Gastroesophageal sphincter (tissue), 4 donors: Measurements from ENCODE around the gene HSP90B1. TPM values are rescaled to one million over a fixed set of nuclear protein-coding genes. Genes with fewer than 3 reads are reported as not detected.

Experiments
- ATAC-seq: fragments of 150-250 bp; one replicate; pipeline ENCODE4 v1.9.1; 2016; ENCODE audit warnings: mild to moderate bottlenecking, moderate library complexity
- H3K27ac ChIP-seq, 4 donors: fragments of 200-600 bp; sonication (generic) in 3 of 4; 1 replicate in 3 of 4; 2 replicates in 1 of 4; pipeline ENCODE4 v1.5.1; 2016 to 2019
- H3K27me3 ChIP-seq: fragments of 200-600 bp; sonication (generic); one replicate; pipeline ENCODE4 v1.5.1; 2019
- H3K36me3 ChIP-seq, 2 donors: fragments of 200-600 bp; sonication (generic); one replicate each; pipeline ENCODE4 v1.5.1; 2019; ENCODE audit warnings: control low read depth in 1 of 2
- H3K4me1 ChIP-seq, 3 donors: fragments of 200-600 bp; sonication (generic); 1 replicate in 2 of 3; 2 replicates in 1 of 3; pipeline ENCODE4 v1.5.1; 2016 to 2019; ENCODE audit warnings: control low read depth in 2 of 3
- H3K4me3 ChIP-seq, 2 donors: fragments of 200-600 bp; sonication (generic); one replicate each; pipeline ENCODE4 v1.5.1; 2019; ENCODE audit warnings: mild to moderate bottlenecking in 1 of 2, moderate library complexity in 1 of 2
- H3K9me3 ChIP-seq, 3 donors: fragments of 200-600 bp; sonication (generic); one replicate each; pipeline ENCODE4 v1.5.1; 2017 to 2019; ENCODE audit warnings: control low read depth in 2 of 3
- EP300 ChIP-seq: sonication (generic); formaldehyde crosslinking; IDR thresholded peaks from one replicate; pipeline ENCODE4 v1.6.1; 2017; ENCODE audit warnings: antibody characterized with exemption, mild to moderate bottlenecking
- POLR2A ChIP-seq, 2 donors: fragments of 450-650 bp; IDR thresholded peaks; one replicate each; pipeline ENCODE4 v1.6.1; 2017; ENCODE audit warnings: antibody characterized with exemption in 2 of 2, mild to moderate bottlenecking in 2 of 2, moderate library complexity in 1 of 2
- POLR2AphosphoS5 ChIP-seq: sonication (generic); formaldehyde crosslinking; IDR thresholded peaks from one replicate; pipeline ENCODE4 v1.6.1; 2017; ENCODE audit warnings: antibody characterized with exemption
- WGBS, 2 donors: methylation state at CpG; one replicate each; pipeline ENCODE4 v1.1.5; 2018; ENCODE audit warnings: low coverage in 1 of 2; 5-methylcytosine and 5-hydroxymethylcytosine counted together
- total RNA-seq, 4 donors: library from RNA; depleted of rRNA; stranded (reverse); fragments of >200 nt; gene quantifications; one replicate each; pipeline ENCODE4 v1.1.0, GENCODE V29; 2016
- TF ChIP-seq, protein P1 (sequence below), 4 experiments: fragments of 200-600 bp in 2 of 4; fragments of 450-650 bp in 2 of 4; sonication (generic) in 1 of 4; IDR thresholded peaks; one replicate each; pipeline ENCODE4 v1.5.1; 2017 to 2019; ENCODE audit warnings: antibody characterized with exemption in 4 of 4, mild to moderate bottlenecking in 2 of 4, moderate library complexity in 2 of 4

The HSP90B1 gene
- total RNA-seq, 4 donors from 2014 or later: 137 to 334 (median 231) TPM

DNA sequence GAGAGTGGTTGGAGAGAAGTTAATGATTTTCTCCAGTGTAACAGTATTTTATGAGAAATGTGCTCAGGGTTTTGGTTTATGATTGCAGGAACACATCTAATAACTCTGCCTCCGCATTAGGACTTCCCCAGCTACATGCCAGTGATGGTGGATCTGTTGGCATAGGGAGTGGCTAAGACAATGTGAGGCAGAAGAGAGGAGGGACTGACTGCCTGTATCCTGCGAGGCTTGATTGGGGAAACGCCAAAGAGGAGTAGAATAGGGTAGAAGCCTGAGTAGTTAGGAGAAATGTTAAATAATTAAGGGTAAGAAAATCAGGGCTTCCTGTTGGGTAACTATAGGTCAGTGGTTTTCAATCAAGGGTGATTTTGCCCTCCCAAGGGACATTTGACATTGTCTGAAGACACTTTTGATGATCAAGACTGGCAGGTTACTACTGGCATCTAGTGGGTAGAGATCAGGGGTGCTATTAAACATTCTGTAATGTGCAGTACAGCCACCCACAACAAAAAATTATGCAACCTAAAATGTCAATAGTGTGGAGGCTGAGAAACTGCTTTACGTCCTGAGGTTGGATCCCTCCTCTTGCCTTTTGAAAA, 48.3 kb downstream of the HSP90B1 start:
- no peak overlapping the region for H3K27ac ChIP-seq
- ATAC-seq: no peak
- H3K4me3 ChIP-seq: no peak overlapping the region
- 91 to 95% methylated on average over 3 to 4 of the region's 4 CpGs for WGBS, 2 donors
- H3K4me1 ChIP-seq: peaks cover 0 to 6% (median 0%) of the 10 kb centered on the region in 3 donors
- peaks cover 1 to 71% of the 10 kb centered on the region in 2 donors for H3K36me3 ChIP-seq
- no peaks in the 10 kb centered on the region for H3K9me3 ChIP-seq
- TF ChIP-seq POLR2A (IDR thresholded peaks at IDR 0.05): no peak
- TF ChIP-seq, protein P1, sequence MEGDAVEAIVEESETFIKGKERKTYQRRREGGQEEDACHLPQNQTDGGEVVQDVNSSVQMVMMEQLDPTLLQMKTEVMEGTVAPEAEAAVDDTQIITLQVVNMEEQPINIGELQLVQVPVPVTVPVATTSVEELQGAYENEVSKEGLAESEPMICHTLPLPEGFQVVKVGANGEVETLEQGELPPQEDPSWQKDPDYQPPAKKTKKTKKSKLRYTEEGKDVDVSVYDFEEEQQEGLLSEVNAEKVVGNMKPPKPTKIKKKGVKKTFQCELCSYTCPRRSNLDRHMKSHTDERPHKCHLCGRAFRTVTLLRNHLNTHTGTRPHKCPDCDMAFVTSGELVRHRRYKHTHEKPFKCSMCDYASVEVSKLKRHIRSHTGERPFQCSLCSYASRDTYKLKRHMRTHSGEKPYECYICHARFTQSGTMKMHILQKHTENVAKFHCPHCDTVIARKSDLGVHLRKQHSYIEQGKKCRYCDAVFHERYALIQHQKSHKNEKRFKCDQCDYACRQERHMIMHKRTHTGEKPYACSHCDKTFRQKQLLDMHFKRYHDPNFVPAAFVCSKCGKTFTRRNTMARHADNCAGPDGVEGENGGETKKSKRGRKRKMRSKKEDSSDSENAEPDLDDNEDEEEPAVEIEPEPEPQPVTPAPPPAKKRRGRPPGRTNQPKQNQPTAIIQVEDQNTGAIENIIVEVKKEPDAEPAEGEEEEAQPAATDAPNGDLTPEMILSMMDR (IDR thresholded peaks at IDR 0.05): no peak
- no peak for TF ChIP-seq EP300
- TF ChIP-seq POLR2AphosphoS5: no peak
- H3K27me3 ChIP-seq: no peaks in the 10 kb centered on the region

DNA sequence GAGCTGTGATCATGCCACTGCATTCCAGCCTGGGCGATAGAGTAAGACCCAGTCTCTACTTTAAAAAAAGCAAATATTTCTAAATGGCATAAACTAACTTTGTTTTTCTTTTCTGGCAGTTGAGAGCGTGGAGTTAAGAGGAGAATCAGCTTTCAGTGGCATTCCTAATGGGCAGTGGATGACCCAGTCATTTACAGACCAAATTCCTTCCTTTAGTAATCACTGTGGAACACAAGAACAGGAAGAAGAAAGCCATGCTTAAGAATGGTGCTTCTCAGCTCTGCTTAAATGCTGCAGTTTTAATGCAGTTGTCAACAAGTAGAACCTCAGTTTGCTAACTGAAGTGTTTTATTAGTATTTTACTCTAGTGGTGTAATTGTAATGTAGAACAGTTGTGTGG, 56.6 kb downstream of the HSP90B1 start:
- 62 to 88% methylated on average over 2 of the region's 2 CpGs for WGBS, 2 donors
- Histone ChIP-seq H3K4me3 (no peak overlapping the region), H3K4me1 (no peaks in the 10 kb centered on the region), H3K9me3 (no peaks in the 10 kb centered on the region), H3K36me3 (peaks cover 24 to 76% of the 10 kb centered on the region in 2 donors), H3K27me3 (no peaks in the 10 kb centered on the region), H3K27ac (no peak overlapping the region)
- ATAC-seq: no peak
- TF ChIP-seq, protein P1 (IDR thresholded peaks at IDR 0.05): no peak
- TF ChIP-seq POLR2AphosphoS5: no peak
- no peak for TF ChIP-seq POLR2A (IDR thresholded peaks at IDR 0.05)
- TF ChIP-seq EP300: no peak

DNA sequence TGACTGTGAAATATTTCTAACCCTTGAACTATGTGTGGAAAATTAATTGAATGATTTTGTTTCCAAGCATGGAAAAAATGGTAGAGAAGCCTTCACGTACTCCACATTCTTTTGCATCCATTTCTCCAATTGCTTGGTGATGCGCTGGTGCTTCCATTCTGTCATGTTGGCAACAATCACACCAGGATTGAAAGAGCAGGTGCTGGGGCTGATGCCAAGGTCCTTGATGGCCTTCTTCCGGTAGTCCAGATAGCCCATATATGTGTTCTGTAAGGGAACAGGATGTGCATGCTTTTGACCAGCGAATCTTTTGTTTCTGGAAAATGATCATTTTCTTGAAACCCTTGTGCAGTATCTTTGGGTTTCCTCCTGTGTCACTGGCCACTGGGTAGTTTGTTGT, 64.0 kb downstream of the HSP90B1 start:
- no peak for ATAC-seq

DNA sequence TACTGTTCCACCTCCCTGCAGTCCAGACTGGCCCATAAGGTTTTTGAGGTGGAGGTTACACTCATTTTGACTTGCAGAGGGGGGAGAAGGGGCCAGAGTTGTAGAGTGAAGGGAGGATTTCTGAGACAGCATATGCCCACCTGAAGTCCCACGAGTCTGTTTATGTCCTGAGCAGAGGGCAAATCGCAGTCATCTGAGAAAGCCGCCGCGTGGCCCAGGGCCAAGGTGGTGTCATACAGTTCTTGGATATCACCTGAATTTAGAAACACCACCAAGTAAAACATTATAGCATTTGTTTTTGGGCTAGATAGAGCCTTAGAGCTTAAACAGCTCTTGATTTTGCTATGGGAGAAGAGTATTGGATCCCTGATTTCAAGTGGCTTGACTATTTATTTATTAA, 66.4 kb downstream of the HSP90B1 start:
- H3K27ac ChIP-seq: no peak overlapping the region
- no peaks in the 10 kb centered on the region for H3K4me1 ChIP-seq
- ATAC-seq: no peak
- no peak for TF ChIP-seq POLR2AphosphoS5
- TF ChIP-seq, protein P1 (IDR thresholded peaks at IDR 0.05): no peak
- TF ChIP-seq EP300: no peak
- no peak for TF ChIP-seq POLR2A (IDR thresholded peaks at IDR 0.05)
- WGBS, 2 donors: 67 to 75% methylated on average over 2 to 5 of the region's 5 CpGs
- H3K27me3 ChIP-seq: no peaks in the 10 kb centered on the region
- H3K36me3 ChIP-seq: no peaks in the 10 kb centered on the region
- no peak overlapping the region for H3K4me3 ChIP-seq
- no peaks in the 10 kb centered on the region for H3K9me3 ChIP-seq

More for the DNA sequence above, 64.0 kb downstream of the HSP90B1 start:
- Histone ChIP-seq H3K36me3 (peaks cover 0 to 15% of the 10 kb centered on the region in 2 donors), H3K4me3 (no peak overlapping the region), H3K4me1 (no peaks in the 10 kb centered on the region), H3K27ac (no peak overlapping the region), H3K27me3 (no peaks in the 10 kb centered on the region), H3K9me3 (no peaks in the 10 kb centered on the region)
- 90% methylated on average over 4 of the region's 4 CpGs; no CpG with 5 or more reads in 1 of the 2 donors for WGBS, 2 donors
- TF ChIP-seq POLR2AphosphoS5 (no peak), EP300 (no peak), POLR2A (IDR thresholded peaks at IDR 0.05) (no peak)
- TF ChIP-seq, protein P1 (IDR thresholded peaks at IDR 0.05): no peak

DNA sequence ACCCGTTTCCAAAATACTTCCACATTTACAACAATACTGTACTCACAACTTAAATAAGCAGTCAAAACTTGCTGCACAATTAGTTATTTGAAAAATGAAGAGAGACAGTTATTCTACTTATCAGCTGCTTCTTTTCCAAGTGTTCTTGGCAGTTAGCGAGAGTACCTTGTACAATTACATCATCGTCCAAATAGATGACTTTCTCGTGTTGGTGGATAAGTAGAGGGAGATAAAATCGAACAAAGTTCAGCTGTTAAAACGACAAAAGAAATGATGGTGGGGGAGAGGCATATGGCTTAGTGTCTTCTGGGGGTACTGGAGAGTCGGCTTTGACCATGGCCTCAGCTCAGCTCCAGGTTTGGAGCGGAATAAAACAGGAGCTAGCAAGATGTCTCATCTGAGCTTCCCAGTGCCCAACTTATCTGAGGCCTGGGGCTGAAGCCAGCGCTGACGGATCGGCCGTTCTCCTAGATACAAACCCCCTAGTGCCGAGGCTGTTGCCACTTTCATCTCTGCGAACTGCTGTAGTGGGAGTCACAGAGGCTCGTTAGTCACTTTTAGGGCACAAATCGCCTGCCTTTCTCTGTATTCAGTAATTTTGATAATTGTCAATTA, 67.2 kb downstream of the HSP90B1 start:
- peak overlapping the region in 1 of 2 donors; percentile 15 for H3K4me3 ChIP-seq

More for the DNA sequence above, 67.2 kb downstream of the HSP90B1 start:
- Histone ChIP-seq H3K9me3 (no peaks in the 10 kb centered on the region), H3K36me3 (no peaks in the 10 kb centered on the region), H3K4me1 (no peaks in the 10 kb centered on the region), H3K27me3 (no peaks in the 10 kb centered on the region), H3K27ac (peak overlapping the region in 3 of 4 donors; percentile 1 to 19 (median 3))
- peak; percentile 89 for ATAC-seq
- 39 to 55% methylated on average over 16 of the region's 16 CpGs for WGBS, 2 donors
- TF ChIP-seq EP300 (no peak), POLR2A (IDR thresholded peaks at IDR 0.05) (no peak), POLR2AphosphoS5 (no peak)
- TF ChIP-seq, protein P1 (IDR thresholded peaks at IDR 0.05): no peak
